GM21576 (cell line): ENCODE results near the gene UBE2O.
"Not testable (repeated sequence)": the region's sequence is repeated elsewhere in the genome, so short reads cannot be mapped to it uniquely, and the experiment has no call there.

Experiments
- ATAC-seq: cut with Tn5 transposase; IDR thresholded peaks from one replicate; pipeline ENCODE4 v1.9.1; 2021; ENCODE audit warnings: mild to moderate bottlenecking, moderate library complexity; ENCODE audit not compliant: unreplicated experiment

Gene UBE2O

DNA sequence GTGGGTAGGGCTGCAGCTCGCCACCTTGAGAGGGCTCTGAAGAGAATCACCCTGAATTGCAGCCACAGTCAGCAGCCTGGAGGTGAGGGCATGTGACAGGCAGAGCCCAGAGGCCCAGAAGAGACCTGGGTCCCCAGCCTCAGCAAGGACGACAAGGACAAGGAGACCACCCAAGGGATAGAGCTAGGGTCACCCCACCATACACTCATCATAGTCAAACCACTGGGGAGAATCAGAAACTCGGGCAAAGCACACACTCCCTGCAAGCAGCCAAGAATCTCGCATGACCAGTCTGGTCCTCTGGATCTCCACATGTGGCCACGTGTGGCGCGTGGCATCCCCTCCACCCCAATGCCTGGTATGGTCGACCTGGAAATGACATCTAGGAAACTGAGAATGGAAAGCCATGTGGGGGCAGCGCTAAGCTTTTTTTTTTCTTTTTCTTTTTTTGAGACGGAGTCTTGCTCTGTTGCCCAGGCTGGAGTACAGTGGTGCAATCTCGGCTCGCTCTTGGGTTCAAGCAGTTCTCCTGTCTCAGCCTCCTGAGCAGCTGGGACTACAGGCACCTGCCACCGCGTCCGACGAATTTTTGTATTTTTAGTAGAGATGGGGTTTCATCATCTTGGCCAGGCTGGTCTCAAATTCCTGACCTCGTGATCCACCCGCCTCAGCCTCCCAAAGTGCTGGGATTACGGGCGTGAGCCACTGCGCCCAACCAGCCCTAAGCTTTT is 73.1 kb downstream of the UBE2O start:
- ATAC-seq = no peak

DNA sequence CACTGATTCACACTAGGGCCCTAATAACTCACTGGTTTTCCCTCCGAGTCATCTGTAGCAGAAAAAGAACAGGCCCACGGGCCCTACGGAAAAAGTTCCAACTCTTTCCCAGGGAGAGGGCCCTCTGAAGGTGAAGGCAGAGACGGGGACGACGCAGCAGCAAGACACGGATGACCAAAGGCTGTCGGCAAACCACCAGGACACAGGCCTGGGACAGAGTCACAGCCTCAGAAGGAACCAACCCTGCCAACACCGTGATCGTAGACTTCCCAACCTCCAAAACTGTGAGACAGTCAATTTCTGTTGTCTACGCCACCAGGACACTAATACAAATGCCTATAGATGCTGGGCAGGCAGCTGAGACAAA is 73.7 kb downstream of the UBE2O start:
- ATAC-seq = no peak

DNA sequence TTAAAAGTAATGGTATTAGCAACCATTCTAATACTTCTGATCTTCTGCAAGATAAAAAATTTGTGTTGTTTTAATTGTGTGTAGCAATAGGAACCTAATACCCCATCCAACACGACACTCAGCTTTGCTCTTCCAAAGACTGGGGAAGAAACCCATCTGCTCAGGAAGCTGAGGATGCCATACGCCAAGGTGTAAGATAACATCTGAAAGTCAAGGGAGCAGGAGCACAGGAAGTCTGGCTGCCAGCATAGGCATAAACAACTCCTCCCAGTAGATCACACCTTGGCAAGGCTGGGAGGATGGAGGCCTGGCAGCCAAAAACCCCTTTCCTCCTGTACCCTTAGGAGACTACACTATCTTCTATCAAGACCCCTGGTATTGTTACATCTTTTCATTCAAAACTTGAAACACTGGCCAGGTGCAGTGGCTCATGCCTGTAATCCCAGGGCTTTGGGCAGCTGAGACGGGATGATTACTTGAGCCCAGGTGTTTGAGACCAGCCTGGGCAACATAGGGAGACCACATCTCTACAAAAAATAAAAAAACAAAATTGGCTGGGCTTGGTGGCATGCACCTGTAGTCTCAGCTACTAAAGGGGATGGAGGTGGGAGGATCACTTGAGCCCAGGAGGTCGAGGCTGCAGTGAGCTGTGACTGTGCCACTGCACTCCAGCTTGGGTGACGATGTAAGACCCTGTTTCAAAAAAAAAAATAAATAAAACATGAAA is 74.2 kb downstream of the UBE2O start:
- no peak for ATAC-seq

DNA sequence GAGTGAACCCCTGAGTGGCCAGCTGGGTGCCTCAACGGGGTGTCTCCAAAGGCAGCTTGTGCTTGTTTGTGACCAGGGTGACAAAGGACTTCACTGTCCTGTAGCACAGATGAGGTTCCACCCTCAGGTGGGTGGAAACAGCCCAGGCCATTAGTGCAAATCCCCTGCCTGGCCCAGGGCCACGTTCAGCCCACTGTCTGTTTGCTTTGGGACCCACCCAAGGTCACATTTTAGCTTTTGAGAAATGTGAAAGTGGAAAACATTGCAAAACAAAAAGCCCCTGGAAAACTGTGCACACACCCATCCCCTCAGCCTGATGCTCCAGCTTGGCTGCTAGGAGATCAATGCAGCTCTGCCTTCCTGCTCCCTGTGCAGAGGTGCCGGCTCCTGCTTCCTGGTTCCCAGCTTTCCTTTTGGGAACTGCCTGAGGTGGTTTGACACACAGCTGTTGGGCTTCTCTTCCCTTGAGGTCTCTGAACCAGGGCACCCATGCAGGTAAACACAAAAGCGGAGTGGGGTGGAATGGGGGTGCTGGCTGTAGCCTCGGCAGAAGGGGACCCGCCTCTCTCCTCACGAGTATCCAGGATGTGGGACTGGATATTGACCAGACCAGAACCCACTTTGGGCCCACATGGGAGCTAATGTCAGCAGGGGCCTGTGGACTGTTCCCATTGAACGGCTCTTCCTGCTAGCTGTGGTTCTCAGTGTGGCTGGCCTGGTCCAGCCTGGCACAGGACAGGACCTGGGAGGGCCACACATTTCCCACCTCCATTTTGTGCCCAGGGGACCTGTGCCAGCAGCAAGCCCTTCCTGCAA is 76.4 kb downstream of the UBE2O start:
- no peak for ATAC-seq

DNA sequence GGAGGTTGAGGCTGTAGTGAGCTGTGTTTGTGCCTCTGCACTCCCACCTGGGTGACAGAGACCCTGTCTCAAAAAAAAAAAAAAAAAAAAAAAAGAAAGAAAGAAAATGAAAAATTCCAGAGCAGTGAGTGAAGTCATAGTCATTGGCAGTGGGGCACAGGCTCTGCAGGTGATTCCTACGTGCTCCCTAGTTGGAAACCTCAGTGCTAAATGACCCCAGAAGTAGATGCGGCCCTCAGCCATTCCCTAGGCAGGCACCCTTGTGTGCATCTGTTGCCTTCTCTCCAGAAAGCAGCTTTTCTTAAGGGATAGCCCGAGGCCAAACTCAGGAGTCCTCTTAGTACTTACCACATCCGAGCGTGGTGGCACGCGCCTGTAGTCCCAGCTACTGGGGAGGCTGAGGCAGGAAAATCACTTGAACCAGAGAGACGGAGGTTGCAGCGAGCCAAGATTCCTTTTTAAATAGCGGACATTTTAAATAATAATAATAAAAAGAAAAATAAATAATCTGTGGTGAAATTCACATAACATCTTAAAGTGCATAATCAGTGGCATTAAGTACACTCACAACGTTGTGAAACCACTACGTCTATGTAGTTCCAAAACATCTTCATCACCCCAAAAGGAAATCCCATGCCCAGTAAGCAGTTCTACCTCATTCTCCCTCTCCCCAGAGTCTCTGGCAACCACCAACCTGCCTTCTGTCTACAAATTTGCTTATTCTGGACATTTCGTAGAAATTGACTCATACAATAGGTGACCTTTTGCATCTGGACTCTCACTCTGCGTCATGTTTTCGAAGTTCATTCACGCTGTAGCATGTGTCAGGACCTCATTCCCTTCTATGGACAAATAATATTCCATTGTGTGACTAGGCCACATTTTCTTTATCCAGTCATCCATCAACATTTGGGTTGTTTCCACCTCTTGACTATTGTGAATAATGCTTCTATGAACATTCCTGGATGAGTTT is 81.0 kb downstream of the UBE2O start:
- ATAC-seq = no peak

DNA sequence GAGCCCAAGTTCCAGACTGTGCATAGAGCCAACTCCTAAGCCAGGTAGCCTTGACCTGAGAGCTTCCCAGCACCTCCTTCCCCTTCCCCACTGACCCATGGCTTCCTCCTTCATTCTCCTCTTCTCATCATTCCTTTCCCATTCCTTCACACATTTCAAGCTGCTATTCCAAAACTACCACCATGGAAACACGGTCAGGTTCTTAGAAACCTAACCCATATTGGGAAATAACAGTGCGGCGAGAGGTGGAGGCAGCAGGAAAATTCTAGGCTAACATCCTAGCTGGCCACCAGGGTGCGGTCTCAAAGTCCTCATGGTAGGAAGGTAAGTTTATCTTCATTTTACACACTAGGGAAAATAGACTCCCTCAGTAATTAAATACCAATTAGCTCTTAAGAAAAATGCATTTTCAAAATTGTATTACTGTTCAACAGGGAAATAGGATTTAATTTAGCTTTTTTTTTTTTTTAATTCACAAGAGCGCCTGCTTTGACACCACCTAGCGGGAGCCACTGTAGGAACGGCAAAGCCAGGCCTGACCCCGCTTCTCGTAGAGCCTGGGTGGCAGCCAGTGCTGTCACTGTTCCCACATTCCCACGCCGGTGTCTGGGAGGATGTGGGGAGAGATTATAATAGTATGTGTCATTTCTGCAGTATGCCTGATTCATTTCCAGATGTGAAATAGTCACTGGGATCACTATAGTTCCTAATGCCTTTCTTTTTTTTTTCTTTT is 82.5 kb downstream of the UBE2O start:
- no peak for ATAC-seq

DNA sequence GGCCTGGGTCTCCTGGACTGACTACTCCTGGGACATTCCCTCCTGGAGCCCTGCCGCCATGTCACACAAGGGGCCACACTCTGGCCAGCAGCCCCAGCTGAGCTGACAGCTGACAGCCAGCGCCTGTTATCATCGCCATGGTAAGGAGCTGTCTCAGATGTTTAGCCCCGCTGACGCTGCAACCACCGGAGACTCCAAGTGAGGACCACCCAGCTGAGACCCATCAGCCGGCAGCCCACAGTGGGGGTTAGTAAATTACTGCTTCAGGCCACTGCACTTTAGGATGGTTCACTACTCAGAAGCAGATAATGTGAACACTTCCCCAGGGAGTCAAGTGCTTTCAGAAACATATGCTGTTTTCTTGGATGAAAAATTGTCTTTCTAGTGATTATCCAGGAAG is 83.1 kb downstream of the UBE2O start:
- ATAC-seq = no peak

DNA sequence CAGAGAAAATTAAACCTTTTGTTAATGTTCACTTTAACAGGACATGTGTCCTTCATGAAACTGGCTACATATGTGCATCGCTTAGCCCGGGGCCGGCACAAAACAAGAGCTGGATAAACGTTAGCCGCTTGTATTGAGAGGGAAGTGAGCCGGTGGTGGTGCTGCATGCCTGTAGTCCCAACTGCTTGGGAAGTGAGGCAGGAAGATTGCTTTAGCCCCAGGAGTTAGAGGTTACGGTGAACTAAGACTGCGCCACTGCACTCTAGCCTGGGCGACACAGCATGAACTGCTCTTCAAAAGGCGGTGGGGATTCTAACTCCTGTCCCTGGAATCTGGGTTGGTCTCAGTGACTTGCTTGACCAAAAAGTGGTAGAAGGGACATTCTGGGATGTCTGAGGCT is 83.6 kb downstream of the UBE2O start:
- no peak for ATAC-seq

DNA sequence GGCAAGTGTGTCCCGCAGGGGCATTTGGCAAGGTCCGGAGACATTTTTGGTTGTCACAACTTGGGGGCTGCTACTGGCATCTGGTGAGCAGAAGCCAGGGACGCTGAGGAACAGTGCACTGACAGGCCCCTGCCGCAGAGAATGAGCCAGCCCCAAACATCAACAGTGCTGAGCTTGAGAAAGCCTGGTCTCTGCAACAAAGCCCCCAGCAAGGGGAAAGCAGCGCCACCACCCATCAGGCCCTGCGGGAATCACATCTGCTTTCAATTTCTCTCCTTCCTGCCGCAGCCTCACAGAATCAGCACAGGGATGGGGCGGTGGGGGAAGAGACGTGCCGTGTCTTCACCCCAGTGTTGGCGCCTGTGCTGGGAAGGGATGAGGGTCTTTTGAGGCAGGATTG is 84.4 kb downstream of the UBE2O start:
- ATAC-seq = no peak

DNA sequence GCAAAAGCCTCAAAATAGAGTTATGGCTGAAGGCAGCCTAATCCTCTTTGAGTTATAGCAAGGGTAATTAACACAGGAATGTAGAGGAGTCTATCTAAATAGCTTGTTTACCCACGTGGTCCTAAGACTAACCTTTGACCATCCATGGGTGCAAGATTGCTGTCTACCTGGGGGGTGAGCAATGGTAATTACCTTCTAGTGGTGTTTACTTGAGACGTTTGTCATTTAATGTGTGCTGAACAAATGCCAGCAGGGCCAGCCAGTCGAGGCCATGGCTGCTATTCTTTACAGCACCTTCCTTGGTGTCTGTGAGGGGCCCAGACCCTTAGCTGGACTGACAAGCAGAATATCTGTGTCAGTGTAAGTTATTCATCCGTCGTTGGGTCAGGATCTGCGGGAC is 85.3 kb downstream of the UBE2O start:
- no peak for ATAC-seq

DNA sequence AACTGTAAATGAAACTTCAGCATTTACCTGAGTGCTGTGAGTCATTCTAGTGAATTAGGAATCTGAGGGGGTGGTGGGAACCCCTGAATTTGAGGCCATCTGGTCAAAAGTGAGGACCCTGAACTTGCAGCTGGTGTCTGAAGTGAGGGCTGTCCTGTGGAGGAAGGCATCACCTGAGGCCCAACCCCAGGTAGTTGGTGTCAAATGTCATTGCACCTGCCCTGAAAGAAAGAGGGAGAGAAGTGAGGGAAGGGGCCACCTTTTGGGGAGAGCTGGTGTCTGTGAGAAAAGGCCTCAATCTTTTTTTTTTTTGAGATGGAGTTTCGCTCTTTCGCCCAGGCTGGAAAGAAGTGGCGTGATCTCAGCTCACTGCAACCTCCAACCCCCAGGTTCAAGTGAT is 86.7 kb downstream of the UBE2O start:
- no peak for ATAC-seq

DNA sequence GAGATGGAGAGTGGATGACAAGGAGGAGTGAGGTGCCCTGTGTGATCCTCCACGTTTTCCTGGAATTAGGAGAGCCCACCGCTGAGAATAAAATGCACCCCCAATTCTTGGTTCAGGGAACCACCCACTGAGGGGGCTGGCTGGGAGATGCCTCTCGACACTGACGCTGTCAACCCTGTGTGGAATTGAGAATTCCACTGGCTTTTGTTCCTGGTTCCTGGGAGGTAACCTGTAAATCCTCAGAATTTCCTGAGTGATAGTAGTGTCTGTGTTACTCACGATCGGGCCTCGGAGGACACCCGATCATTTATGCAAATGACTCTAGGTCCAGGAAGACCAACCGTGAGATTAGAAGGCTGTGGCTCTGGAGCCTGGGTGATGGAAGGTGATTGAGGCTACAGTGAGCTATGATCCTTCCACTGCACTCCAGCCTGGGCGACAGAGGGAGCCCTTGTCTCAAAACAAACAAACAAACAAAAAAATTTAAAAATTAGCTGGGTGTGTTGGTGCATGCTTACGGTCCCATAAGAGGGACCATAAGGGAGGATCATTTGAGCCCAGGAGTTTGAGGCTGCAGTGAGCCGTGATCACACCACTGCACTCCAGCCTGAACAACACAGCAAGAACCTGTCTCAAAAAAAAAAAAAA is 87.6 kb downstream of the UBE2O start:
- no peak for ATAC-seq

DNA sequence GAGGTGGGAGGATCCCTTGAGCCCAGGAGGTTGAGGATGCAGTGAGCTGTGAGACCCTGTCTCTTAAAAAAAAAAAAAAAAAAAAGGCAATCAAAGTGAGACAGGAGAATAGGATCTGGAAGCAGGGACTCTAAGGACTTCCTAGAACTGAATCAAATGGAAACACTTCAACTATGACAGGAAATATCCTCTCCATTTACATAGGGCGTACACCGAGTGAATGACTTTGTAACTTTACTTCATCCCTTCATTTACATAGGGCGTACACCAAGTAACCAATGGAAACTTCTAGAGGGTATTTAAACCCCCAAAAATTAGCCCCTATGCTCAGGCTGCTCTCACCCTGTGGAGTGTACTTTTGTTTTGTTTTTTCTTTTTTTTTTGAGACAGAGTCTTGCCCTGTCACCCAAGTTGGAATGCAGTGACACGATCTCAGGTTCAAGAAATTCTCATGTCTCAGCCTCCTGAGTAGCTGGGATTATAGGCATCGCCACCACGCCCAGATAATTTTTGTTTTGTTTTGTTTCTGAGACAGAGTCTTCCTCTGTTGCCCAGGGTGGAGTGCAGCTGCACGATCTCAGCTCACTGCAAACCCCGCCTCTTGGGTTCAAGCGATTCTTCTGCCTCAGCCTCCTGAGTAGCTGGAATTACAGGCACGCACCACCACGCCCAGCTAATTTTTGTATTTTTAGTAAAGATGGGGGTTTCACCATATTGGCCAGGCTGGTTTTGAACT is 89.7 kb downstream of the UBE2O start:
- ATAC-seq = no peak

DNA sequence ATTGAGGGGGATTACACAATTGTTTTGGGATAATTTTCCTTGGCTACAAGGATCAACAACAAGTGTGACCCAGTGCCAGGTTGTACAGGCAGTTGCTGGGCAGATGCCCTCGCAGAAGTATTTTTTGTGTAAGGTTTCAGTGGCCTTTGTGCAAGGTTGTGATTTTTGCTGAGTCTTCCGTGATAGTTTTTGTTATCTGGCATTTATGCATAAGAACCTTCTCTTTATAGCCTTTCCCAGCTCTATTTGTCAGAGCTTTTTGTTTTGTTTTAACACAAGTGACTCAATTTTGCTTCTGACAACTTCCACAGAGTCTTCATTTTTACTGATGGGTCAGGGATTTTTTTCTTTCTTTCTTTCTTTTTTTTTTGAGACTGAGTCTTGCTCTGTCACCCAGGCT is 92.5 kb downstream of the UBE2O start:
- no peak for ATAC-seq

DNA sequence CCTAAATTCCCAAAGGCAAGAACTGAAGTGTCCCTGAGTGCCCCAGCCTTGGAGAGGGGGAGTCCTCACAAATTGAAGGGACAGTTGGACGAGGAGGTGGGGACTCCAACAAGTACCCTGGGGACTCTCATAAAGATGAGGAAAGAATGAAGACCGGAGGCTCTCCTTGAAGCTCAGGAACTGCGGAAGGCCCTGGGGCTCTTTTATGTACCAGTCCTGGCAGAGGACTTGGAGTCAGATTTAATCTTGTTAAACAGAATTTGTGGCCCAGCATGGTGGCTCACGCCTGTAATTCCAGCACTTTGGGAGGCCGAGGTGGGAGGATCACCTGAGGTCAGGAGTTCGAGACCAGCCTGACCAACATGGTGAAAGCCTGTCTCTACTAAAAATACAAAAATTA is 93.2 kb downstream of the UBE2O start:
- not testable (repeated sequence) for ATAC-seq

DNA sequence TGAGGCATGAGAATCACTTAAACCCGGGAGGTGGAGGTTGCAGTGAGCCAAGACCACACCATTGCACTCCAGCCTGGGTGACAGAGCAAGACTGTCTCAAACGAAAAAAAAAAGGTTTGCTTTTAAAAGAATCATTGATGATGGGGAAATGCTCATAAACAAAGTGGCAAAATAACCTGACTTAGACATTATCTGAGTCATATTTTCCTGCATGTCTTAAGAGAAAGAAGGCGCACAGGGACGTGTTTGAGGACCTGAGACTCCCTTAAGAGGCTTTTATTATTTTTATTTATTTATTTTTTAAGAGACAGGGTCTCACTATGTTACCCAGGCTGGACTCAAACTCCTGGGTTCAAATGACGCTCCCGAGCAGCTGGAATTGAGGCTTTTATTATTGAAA is 93.6 kb downstream of the UBE2O start:
- no peak for ATAC-seq

DNA sequence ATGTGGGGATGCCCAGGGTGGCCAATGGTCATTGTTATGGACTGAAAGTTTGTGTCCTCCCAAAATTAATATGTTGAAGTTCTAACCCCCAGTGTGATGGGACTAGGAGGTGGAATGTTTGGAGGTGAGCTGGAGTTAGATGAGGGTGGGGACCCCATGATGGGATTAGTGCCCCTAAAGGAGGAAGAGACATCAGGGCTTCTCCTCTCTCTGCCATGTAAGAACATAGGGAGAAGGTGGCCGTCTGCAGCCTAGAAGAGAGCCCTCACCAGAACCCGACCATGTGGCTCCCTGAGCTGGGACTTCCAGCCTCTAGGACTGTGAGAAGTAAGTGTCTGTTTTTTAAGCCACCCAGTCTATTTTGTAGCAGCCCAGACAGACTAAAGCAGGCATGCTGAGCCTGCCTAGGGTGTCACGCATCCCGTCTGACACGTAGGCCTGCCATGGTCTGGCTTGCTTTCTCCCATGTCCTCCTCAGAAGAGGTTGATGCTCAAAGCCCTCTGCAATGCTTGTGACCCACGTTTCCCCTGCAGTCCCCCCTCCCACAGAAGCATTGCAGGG is 95.3 kb downstream of the UBE2O start:
- ATAC-seq = no peak

DNA sequence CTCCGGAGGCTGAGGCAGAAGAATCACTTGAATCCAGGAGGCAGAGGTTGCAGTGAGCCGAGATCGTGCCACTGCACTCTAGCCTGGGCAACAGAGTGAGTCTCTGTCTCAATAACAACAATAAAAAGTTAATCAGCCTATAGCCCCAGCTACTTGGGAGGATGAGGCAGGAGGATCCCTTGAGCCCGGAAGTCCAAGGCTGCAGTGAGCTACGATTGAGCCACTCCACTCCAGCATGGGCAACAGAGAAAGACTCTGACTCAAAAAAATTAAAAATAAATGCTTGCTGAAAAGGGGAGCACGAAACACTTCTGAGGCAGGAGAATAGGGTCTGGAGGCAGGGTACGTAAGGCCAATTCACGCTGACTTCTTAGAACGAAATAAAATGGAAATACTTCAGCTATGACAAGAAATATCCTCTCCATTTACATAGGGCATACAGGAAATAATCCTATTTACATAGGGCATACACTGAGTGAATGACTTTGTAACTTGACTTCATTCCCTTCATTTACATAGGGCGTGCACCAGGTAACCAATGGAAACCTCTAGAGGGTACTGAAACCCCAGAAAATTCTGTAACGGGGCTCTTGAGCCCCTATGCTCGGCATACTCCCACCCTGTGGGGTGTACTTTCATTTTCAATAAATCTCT is 96.0 kb downstream of the UBE2O start:
- no peak for ATAC-seq
